A673 (cell line): ENCODE data around the gene QSOX2. TPM values are rescaled to one million over a fixed set of nuclear protein-coding genes. Genes with fewer than 3 reads are reported as not detected.

ENCODE experiments used
- BruUV-seq: library from RNA; stranded (reverse); fragments of 400-500 nt; replicated peaks from 2 replicates; lab custom pipeline; 2021; lab: Mats Ljungman, UMichigan
- CTCF ChIA-PET: fragments of 300-600 bp; sonication (Branson Sonifier 250); formaldehyde crosslinking; loops from one replicate; lab custom pipeline; 2022; ENCODE audit warnings: antibody characterized with exemption; lab: Charles Lee
- POLR2A ChIA-PET: fragments of 300-600 bp; sonication (Branson Sonifier 250); formaldehyde crosslinking; loops from one replicate; lab custom pipeline; 2022; ENCODE audit warnings: antibody characterized with exemption; ENCODE audit not compliant: low non-redundant PET; lab: Charles Lee
- DNase-seq: peaks from one replicate; pipeline ENCODE4 v3.0.0-alpha.2; 2015; ENCODE audit warnings: low spot score
- H3K27ac ChIP-seq: fragments of 200-600 bp; sonication (generic); 2 replicates; pipeline ENCODE4 v1.5.1; 2016; ENCODE audit warnings: mixed run types, low read depth, mild to moderate bottlenecking, mixed read lengths, antibody characterized with exemption, low read length; ENCODE audit not compliant: poor library complexity, severe bottlenecking
- H3K27me3 ChIP-seq: fragments of 200-600 bp; sonication (generic); replicated peaks from 2 replicates; pipeline ENCODE4 v1.6.1; 2017; ENCODE audit warnings: mixed run types, low read depth, mild to moderate bottlenecking, mixed read lengths, antibody characterized with exemption, low read length; ENCODE audit not compliant: insufficient read depth, poor library complexity
- H3K36me3 ChIP-seq: fragments of 200-600 bp; sonication (generic); 2 replicates; pipeline ENCODE4 v1.6.1; 2016; ENCODE audit warnings: mixed run types, mild to moderate bottlenecking, mixed read lengths, antibody characterized with exemption, low read length; ENCODE audit not compliant: insufficient read depth, poor library complexity, severe bottlenecking
- H3K4me1 ChIP-seq: fragments of 200-600 bp; sonication (generic); 2 replicates; pipeline ENCODE4 v1.6.1; 2017; ENCODE audit warnings: mixed run types, mild to moderate bottlenecking, mixed read lengths, antibody characterized with exemption, low read length; ENCODE audit not compliant: insufficient read depth, poor library complexity, severe bottlenecking
- H3K4me3 ChIP-seq: fragments of 200-600 bp; sonication (generic); 2 replicates; pipeline ENCODE4 v1.5.1; 2016; ENCODE audit warnings: low read depth, mixed run types, mild to moderate bottlenecking, mixed read lengths, low read length; ENCODE audit not compliant: poor library complexity, severe bottlenecking
- H3K9me3 ChIP-seq: fragments of 200-600 bp; sonication (generic); 2 replicates; pipeline ENCODE4 v1.6.1; 2016; ENCODE audit warnings: mixed run types, low read depth, mild to moderate bottlenecking, mixed read lengths, antibody characterized with exemption, low read length; ENCODE audit not compliant: poor library complexity, severe bottlenecking
- EZH2 ChIP-seq: fragments of 200-600 bp; sonication (generic); IDR thresholded peaks from 2 replicates; pipeline ENCODE4 v1.6.1; 2017; ENCODE audit warnings: borderline replicate concordance, low read depth, mild to moderate bottlenecking, mixed read lengths, antibody characterized with exemption, low read length; ENCODE audit not compliant: poor library complexity, severe bottlenecking
- intact Hi-C: fragments of 100-400 bp; cut with micrococcal nuclease; formaldehyde crosslinking; loops from one replicate; pipeline ENCODE4 v1.10.0; 2022; ENCODE audit not compliant: unreplicated experiment
- total RNA-seq: library from RNA; stranded (reverse); gene quantifications from 2 replicates; pipeline ENCODE4 v1.2.3, GENCODE V29; 2021
- TF ChIP-seq, protein P1 (sequence below): fragments of 300-800, 200-600 bp; sonication (generic); conservative IDR thresholded peaks from 2 replicates; pipeline ENCODE4 v1.5.1; 2017; ENCODE audit warnings: low read depth, mild to moderate bottlenecking, antibody characterized with exemption, low read length, moderate library complexity, mixed read lengths

QSOX2 gene
- total RNA-seq, 1 experiment from 2014 or later = 43.7 TPM

DNA sequence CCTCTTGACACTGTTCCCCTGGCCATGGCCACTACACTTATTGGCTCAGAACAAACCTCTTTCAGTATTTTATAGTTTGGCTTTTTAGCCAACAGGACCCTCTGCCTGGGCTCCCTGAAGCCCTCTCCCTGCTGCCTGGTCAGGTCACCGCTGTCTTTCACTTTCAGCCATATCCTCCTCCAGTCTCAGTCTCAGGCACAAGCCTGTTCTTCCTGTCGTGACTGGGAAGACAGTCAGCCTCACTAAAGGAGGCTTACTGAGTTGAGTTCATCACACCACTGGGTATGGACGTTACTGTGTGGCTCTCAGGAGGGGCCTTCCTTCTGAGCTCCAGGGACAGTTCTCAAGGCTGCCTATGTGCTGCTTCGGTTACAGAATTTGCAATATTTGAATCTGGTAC lies 2.0 kb downstream of the QSOX2 start:
- no peaks in the 10 kb centered on the region for H3K36me3 ChIP-seq
- POLR2A ChIA-PET = no interaction called here
- H3K27me3 ChIP-seq = no peaks in the 10 kb centered on the region
- H3K27ac ChIP-seq = no peak overlapping the region
- no peak for DNase-seq
- TF ChIP-seq EZH2 = no peak
- TF ChIP-seq, protein P1, sequence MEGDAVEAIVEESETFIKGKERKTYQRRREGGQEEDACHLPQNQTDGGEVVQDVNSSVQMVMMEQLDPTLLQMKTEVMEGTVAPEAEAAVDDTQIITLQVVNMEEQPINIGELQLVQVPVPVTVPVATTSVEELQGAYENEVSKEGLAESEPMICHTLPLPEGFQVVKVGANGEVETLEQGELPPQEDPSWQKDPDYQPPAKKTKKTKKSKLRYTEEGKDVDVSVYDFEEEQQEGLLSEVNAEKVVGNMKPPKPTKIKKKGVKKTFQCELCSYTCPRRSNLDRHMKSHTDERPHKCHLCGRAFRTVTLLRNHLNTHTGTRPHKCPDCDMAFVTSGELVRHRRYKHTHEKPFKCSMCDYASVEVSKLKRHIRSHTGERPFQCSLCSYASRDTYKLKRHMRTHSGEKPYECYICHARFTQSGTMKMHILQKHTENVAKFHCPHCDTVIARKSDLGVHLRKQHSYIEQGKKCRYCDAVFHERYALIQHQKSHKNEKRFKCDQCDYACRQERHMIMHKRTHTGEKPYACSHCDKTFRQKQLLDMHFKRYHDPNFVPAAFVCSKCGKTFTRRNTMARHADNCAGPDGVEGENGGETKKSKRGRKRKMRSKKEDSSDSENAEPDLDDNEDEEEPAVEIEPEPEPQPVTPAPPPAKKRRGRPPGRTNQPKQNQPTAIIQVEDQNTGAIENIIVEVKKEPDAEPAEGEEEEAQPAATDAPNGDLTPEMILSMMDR = no peak
- no TSS peak for BruUV-seq
- CTCF ChIA-PET = interaction anchor here (0.6 kb wide), 1 partner anchor 244 kb away, joined by 3 read pairs; no protein-coding TSS in a partner anchor
- intact Hi-C loops = no loop called here
- H3K9me3 ChIP-seq = no peaks in the 10 kb centered on the region
- no peak overlapping the region for H3K4me3 ChIP-seq
- peaks cover 12% of the 10 kb centered on the region for H3K4me1 ChIP-seq

DNA sequence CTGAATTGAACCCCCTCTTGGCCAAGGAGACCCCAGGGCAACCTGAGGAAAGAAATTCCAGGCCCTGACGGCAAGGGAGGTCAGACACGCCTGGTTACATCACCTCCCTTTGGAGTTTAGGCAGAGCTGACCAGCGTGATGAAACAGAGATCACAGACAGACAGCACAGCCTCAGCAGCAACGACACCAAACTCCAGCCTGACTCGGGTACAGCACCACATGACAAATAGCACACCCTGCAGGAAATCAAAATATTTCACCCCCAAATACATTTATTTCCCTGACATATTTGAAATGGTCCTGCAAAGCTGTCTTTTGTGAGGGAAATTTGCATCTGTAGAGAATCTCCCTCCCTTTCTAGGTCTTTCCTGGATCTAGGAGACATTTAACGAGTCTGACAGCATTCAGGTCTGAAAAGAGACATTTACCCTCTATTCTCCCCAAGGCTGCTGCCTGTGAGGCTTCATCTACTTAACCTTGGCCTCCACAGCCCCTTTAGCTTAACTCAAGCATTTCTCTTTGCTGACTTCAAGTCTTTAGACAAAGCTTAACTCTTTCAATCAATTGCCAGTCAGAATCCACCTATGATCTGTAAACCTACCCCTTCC lies 2.6 kb downstream of the QSOX2 start:
- Histone ChIP-seq H3K4me1 (peaks cover 12% of the 10 kb centered on the region), H3K27me3 (no peaks in the 10 kb centered on the region), H3K9me3 (no peaks in the 10 kb centered on the region), H3K27ac (no peak overlapping the region), H3K4me3 (no peak overlapping the region), H3K36me3 (no peaks in the 10 kb centered on the region)
- BruUV-seq = no TSS peak
- DNase-seq = no peak
- ChIA-PET POLR2A (no interaction called here), CTCF (interaction anchor here (0.6 kb wide), 1 partner anchor 243 kb away, joined by 3 read pairs; no protein-coding TSS in a partner anchor)
- TF ChIP-seq, protein P1 = peak; percentile 28; the same call in 1 of the 2 replicates
- no peak for TF ChIP-seq EZH2
- intact Hi-C loops = no loop called here

DNA sequence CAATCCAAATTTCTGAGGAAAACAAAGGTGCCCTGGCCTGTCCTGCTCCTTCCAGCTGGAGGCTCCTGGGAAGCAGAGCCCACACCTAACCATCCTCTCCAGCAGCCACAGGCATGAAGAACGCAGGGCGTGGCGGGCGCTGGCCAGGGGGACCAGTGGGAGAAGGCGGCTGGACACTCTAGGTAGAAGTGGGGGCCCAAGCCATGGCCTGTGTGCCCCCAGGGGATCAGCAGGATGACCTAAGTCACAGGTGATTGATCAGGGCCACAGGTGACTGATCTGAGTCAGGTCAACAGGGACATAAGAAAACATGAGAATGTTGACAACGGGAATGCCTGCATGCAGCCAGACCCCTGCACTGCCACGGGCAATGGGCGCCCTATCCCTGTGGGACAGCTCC lies 3.4 kb downstream of the QSOX2 start:
- H3K4me3 ChIP-seq = no peak overlapping the region
- no peak for TF ChIP-seq EZH2
- TF ChIP-seq, protein P1 = no peak
- ChIA-PET POLR2A (no interaction called here), CTCF (no interaction called here)
- peaks cover 1% of the 10 kb centered on the region for H3K36me3 ChIP-seq
- no peak for DNase-seq
- intact Hi-C loops = no loop called here
- no peak overlapping the region for H3K27ac ChIP-seq
- H3K27me3 ChIP-seq = no peaks in the 10 kb centered on the region
- no peaks in the 10 kb centered on the region for H3K9me3 ChIP-seq
- peaks cover 12% of the 10 kb centered on the region for H3K4me1 ChIP-seq
- no TSS peak for BruUV-seq
